ENCODE results near the gene XPA. TPM values are rescaled to one million over a fixed set of nuclear protein-coding genes. Genes with fewer than 3 reads are reported as not detected.

The XPA gene
- total and polyA plus RNA-seq, 2 of the 8 experiments (the other 6 are each of a cell fraction or from before 2014, with no cell fraction given): 0.24 to 2.6 TPM

DNA sequence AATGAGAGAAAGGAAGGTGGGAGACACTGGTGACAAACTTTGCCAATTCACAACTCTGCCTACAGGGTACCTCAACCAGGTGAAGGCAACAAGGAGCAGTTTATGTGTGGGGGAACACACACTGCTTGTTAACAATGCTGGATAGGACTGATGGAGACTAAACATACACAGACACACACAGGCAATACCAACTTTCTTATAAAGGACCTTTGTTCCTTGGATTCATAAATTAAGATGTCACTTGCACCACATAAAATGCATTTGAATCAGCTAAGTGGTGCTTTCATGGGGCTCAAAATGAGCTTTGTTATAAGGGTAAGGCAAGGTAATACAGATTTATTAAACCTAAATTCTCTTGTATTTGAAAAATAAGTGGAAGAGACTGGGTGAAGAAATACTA is 68.0 kb downstream of the XPA start:
- Histone ChIP-seq H3K36me3 (ENCODE audit: control insufficient read depth in 2 of 4, insufficient read depth in 4 of 4, low read length in 3 of 4) (peaks cover 0 to 22% (median 11%) of the 10 kb centered on the region in 4 experiments; a peak in 7 of 8 replicates), H2BK15ac (ENCODE audit: low read length) (no peak overlapping the region), H3K23ac (ENCODE audit: insufficient read length) (no peak overlapping the region), H2BK120ac (replicated peaks; ENCODE audit: low read depth, low read length) (no peak overlapping the region), H3K18ac (ENCODE audit: extremely low read depth, low read length) (no peak overlapping the region), H2BK5ac (ENCODE audit: low read depth, low read length) (no peak overlapping the region), H3K4ac (replicated peaks; ENCODE audit: insufficient read length, low read depth, low read length) (no peak overlapping the region), H4K91ac (replicated peaks; ENCODE audit: insufficient read length, low read length) (no peak overlapping the region), H3K27me3 (replicated peaks in 1 of 4; ENCODE audit: control insufficient read depth in 3 of 4, extremely low read depth in 1 of 4, insufficient read depth in 3 of 4, low read length in 3 of 4) (no peaks in the 10 kb centered on the region), H2AK5ac (ENCODE audit: low read depth, low read length) (no peak overlapping the region), H3K4me2 (ENCODE audit: insufficient read depth in 1 of 2, low read depth in 2 of 2, low read length in 2 of 2) (peak overlapping the region in 1 of 2 experiments; percentile 29; a peak in 1 of 4 replicates), H3K4me3 (ENCODE audit: extremely low read depth in 1 of 4, insufficient read depth in 2 of 4, low read depth in 3 of 4, low read length in 4 of 4) (no peak overlapping the region), H3K56ac (replicated peaks; ENCODE audit: insufficient read length, low read depth, low read length) (no peak overlapping the region), H3K9me3 (ENCODE audit: insufficient read depth in 2 of 2, low read depth in 1 of 2, low read length in 1 of 2) (no peaks in the 10 kb centered on the region), H3K23me2 (ENCODE audit: low read depth, low read length) (peaks cover 2% of the 10 kb centered on the region; the same call in 1 of the 2 replicates), H3K79me2 (ENCODE audit: control insufficient read depth in 1 of 2, insufficient read depth in 2 of 2, low read length in 2 of 2) (peaks cover 9 to 56% of the 10 kb centered on the region in 2 experiments), H3K4me1 (replicated peaks in 1 of 4; ENCODE audit: control insufficient read depth in 3 of 4, insufficient read depth in 4 of 4, low read length in 3 of 4) (peaks cover 0 to 11% (median 4%) of the 10 kb centered on the region in 4 experiments; a peak in 3 of 7 replicates), H3K9ac (replicated peaks in 1 of 4; ENCODE audit: extremely low read depth in 1 of 4, low read depth in 3 of 4, low read length in 3 of 4) (no peak overlapping the region), H3K14ac (ENCODE audit: insufficient read length) (no peak overlapping the region), H4K20me1 (replicated peaks in 1 of 2; ENCODE audit: control insufficient read depth in 1 of 2, insufficient read depth in 2 of 2, low read length in 2 of 2) (peaks cover 3 to 5% of the 10 kb centered on the region in 2 experiments), H3K79me1 (ENCODE audit: low read depth, low read length) (peaks cover 8% of the 10 kb centered on the region; the same call in 1 of the 2 replicates), H4K5ac (ENCODE audit: insufficient read length, low read depth, low read length) (no peak overlapping the region), H2AFZ (ENCODE audit: low read length) (no peak overlapping the region), H4K8ac (ENCODE audit: extremely low read depth, insufficient read depth, low read length) (no peak overlapping the region), H2BK12ac (ENCODE audit: low read depth, low read length) (no peak overlapping the region), H2BK20ac (ENCODE audit: low read length) (no peak overlapping the region), H3K27ac (ENCODE audit: low read depth, low read length) (no peak overlapping the region)
- ChIA-PET POLR2A (ENCODE audit: partially characterized antibody) (interaction anchor here (1.4 to 2.2 kb wide), 2 partner anchors 10 to 13 kb away, joined by 3 to 6 read pairs; no protein-coding TSS in a partner anchor), CTCF (ENCODE audit: partially characterized antibody) (interaction anchor here (0.6 to 4.0 kb wide), 7 partner anchors 14 to 414 kb away, joined by 3 to 28 read pairs (median 4); no protein-coding TSS in a partner anchor)
- TF ChIP-seq, protein P1, sequence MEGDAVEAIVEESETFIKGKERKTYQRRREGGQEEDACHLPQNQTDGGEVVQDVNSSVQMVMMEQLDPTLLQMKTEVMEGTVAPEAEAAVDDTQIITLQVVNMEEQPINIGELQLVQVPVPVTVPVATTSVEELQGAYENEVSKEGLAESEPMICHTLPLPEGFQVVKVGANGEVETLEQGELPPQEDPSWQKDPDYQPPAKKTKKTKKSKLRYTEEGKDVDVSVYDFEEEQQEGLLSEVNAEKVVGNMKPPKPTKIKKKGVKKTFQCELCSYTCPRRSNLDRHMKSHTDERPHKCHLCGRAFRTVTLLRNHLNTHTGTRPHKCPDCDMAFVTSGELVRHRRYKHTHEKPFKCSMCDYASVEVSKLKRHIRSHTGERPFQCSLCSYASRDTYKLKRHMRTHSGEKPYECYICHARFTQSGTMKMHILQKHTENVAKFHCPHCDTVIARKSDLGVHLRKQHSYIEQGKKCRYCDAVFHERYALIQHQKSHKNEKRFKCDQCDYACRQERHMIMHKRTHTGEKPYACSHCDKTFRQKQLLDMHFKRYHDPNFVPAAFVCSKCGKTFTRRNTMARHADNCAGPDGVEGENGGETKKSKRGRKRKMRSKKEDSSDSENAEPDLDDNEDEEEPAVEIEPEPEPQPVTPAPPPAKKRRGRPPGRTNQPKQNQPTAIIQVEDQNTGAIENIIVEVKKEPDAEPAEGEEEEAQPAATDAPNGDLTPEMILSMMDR (IDR thresholded peaks at IDR 0.05; ENCODE audit: control extremely low read depth in 1 of 3, insufficient read depth in 1 of 3, low read depth in 1 of 3, low read length in 3 of 3): peak in 1 of 3 experiments; percentile 13; a peak in 1 of 4 replicates
- TF ChIP-seq EGR1 (IDR thresholded peaks at IDR 0.05; ENCODE audit: borderline replicate concordance, low read depth, low read length): no peak
- no peak for TF ChIP-seq NRF1 (IDR thresholded peaks at IDR 0.05; ENCODE audit: low read depth, low read length)
- no peak for TF ChIP-seq SUZ12 (IDR thresholded peaks at IDR 0.05; ENCODE audit: low read length)
- TF ChIP-seq, protein P2, sequence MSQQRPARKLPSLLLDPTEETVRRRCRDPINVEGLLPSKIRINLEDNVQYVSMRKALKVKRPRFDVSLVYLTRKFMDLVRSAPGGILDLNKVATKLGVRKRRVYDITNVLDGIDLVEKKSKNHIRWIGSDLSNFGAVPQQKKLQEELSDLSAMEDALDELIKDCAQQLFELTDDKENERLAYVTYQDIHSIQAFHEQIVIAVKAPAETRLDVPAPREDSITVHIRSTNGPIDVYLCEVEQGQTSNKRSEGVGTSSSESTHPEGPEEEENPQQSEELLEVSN (IDR thresholded peaks at IDR 0.05): no peak
- TF ChIP-seq ZNF274 (IDR thresholded peaks at IDR 0.05; ENCODE audit: borderline replicate concordance, extremely low read depth, low read length): no peak
- no peak for TF ChIP-seq CREB1 (IDR thresholded peaks at IDR 0.05)
- FAIRE-seq (no peak), DNase-seq (ENCODE audit: low read depth in 1 of 2, low spot score in 2 of 2) (no peak)
